K562 (cell line): ENCODE results near the gene ZAP70. TPM values are rescaled to one million over a fixed set of nuclear protein-coding genes. Genes with fewer than 3 reads are reported as not detected.

Experiments used
- ATAC-seq: fragments of 200-7000 bp; cut with Tn5 transposase; 3 replicates; pipeline ENCODE4 v1.9.1; 2020; ENCODE audit warnings: moderate library complexity
- BruUV-seq: library from RNA; stranded (reverse); fragments of 400-500 nt; replicated peaks from 2 replicates; lab custom pipeline; 2021; lab: Mats Ljungman, UMichigan
- CTCF ChIA-PET: fragments of 300-600 bp; formaldehyde crosslinking; extraction: SDS; loops from one replicate; lab custom pipeline; 2021; ENCODE audit warnings: low intra/inter-chr PET ratio; lab: Yijun Ruan, JAX
- POLR2A ChIA-PET: fragments of 300-600, 350-650 bp; sonication (Branson Sonifier 250); formaldehyde crosslinking; extraction: SDS; loops from one replicate; lab custom pipeline; 2021; ENCODE audit warnings: antibody characterized with exemption, inconsistent platforms; lab: Yijun Ruan, JAX
- DNase-seq, 4 experiments: peaks; one replicate each; pipeline versions ENCODE4 v3.0.0 to v3.0.0-alpha.2; 2011 to 2018; ENCODE audit warnings: low spot score in 3 of 4, mixed read lengths in 3 of 4; ENCODE audit errors: extremely low read depth in 1 of 4
- FAIRE-seq: peaks from 2 replicates; lab custom pipeline; 2011; peaks lifted over from hg19 to GRCh38; lab: Jason Lieb, UNC
- H2AFZ ChIP-seq: 2 replicates; pipeline ENCODE4 v1.6.0; 2011; ENCODE audit warnings: low read depth, low read length, control low read depth, inconsistent platforms
- H3K27ac ChIP-seq: fragments of 200-600 bp; 3 replicates; pipeline ENCODE4 v1.8.0; 2011; ENCODE audit warnings: low read depth, mild to moderate bottlenecking, control low read depth, inconsistent platforms, low read length, moderate library complexity, mixed read lengths; ENCODE audit errors: extremely low read depth
- H3K27me3 ChIP-seq, 2 experiments: fragments of 300-600 bp in 1 of 2; 2 replicates in 1 of 2; 3 replicates in 1 of 2; pipeline versions ENCODE4 v1.6.0 to v1.8.0; 2011; ENCODE audit warnings: inconsistent platforms in 2 of 2, low read length in 2 of 2, mild to moderate bottlenecking in 1 of 2, mixed read lengths in 1 of 2, moderate library complexity in 1 of 2; ENCODE audit not compliant: control insufficient read depth in 2 of 2, insufficient read depth in 2 of 2
- H3K36me3 ChIP-seq: fragments of 300-600 bp; 3 replicates; pipeline ENCODE4 v1.8.0; 2011; ENCODE audit warnings: mild to moderate bottlenecking, low read length, inconsistent platforms; ENCODE audit not compliant: control insufficient read depth, insufficient read depth
- H3K4me1 ChIP-seq, 2 experiments: fragments of 200-600 bp in 1 of 2; replicated peaks in 1 of 2; 2 replicates in 1 of 2; 3 replicates in 1 of 2; pipeline versions ENCODE4 v1.5.1 to v1.8.0; 2011; ENCODE audit warnings: inconsistent platforms in 2 of 2, low read length in 2 of 2, mild to moderate bottlenecking in 1 of 2, mixed read lengths in 1 of 2, moderate library complexity in 1 of 2; ENCODE audit not compliant: control insufficient read depth in 2 of 2, insufficient read depth in 2 of 2
- H3K4me2 ChIP-seq: 2 replicates; pipeline ENCODE4 v1.6.1; 2011; ENCODE audit warnings: low read length, control low read depth, inconsistent platforms, mixed read lengths; ENCODE audit not compliant: insufficient read depth
- H3K4me3 ChIP-seq: fragments of 200-600 bp; sonication (generic), shearing (Covaris generic); 2 replicates; pipeline ENCODE4 v1.5.1; 2016; ENCODE audit warnings: control low read depth, inconsistent platforms
- H3K79me2 ChIP-seq: fragments of 200-600 bp; 3 replicates; pipeline ENCODE4 v1.8.0; 2011; ENCODE audit warnings: low read length, inconsistent platforms; ENCODE audit not compliant: control insufficient read depth, insufficient read depth
- H3K9ac ChIP-seq, 2 experiments: 2 replicates each; pipeline versions ENCODE4 v1.6.0 to v1.6.1; 2011; ENCODE audit warnings: low read depth in 2 of 2, low read length in 2 of 2, control low read depth in 1 of 2, inconsistent platforms in 1 of 2, mild to moderate bottlenecking in 1 of 2, mixed read lengths in 1 of 2; ENCODE audit not compliant: insufficient read depth in 1 of 2
- H3K9me1 ChIP-seq: one replicate; pipeline ENCODE4 v1.6.0; 2011; ENCODE audit warnings: inconsistent platforms, mild to moderate bottlenecking, low read length, moderate library complexity; ENCODE audit not compliant: control insufficient read depth, insufficient read depth
- H3K9me3 ChIP-seq: replicated peaks from 2 replicates; pipeline ENCODE4 v1.5.1; 2011; ENCODE audit warnings: low read depth, low read length, inconsistent platforms; ENCODE audit not compliant: control insufficient read depth, insufficient read depth
- H4K20me1 ChIP-seq: replicated peaks from 2 replicates; pipeline ENCODE4 v1.6.1; 2011; ENCODE audit warnings: low read length, inconsistent platforms, mixed read lengths; ENCODE audit not compliant: control insufficient read depth, insufficient read depth
- ZFP36 ChIP-seq: fragments of 150-350 bp; IDR thresholded peaks from 2 replicates; pipeline ENCODE4 v1.6.1; 2018; ENCODE audit warnings: low read length, low read depth; ENCODE audit not compliant: partially characterized antibody
- WGBS: fragments of 100-300 bp; shearing (Covaris generic); methylation state at CpG from one replicate; pipeline ENCODE4 v1.1.6; 2016; ENCODE audit warnings: low coverage, mixed read lengths; ENCODE audit not compliant: insufficient coverage; ENCODE audit errors: missing lambda C conversion rate; 5-methylcytosine and 5-hydroxymethylcytosine counted together
- in situ Hi-C: fragments of 300-500 bp; cut with MboI; formaldehyde crosslinking; loops from 4 replicates; pipeline ENCODE4 v1.15.0; 2018; ENCODE audit warnings: inconsistent platforms, mixed read lengths
- intact Hi-C: fragments of 100-400 bp; cut with micrococcal nuclease; formaldehyde crosslinking; loops from 2 replicates; pipeline ENCODE4 v1.14.2; 2022
- polyA plus RNA-seq, 8 experiments: library from polyadenylated mRNA; depleted of rRNA in 4 of 8; stranded (reverse) in 5 of 8; unstranded in 3 of 8; fragments of >200 nt; fragmentation: Nextera tagmentation in 2 of 8; fragmentation: Illumina TruSeq in 1 of 8; extraction: Ambion mirVana in 2 of 8; extraction: Trizol in 1 of 8; gene quantifications; 2 replicates each; pipeline versions ENCODE4 v1.2.1 to v1.2.3, GENCODE V29; 2011 to 2014; ENCODE audit warnings: inconsistent platforms in 1 of 8, missing spikeins in 1 of 8
- total RNA-seq, 7 experiments: library from RNA; depleted of rRNA in 6 of 7; stranded (reverse); fragments of >200 nt in 6 of 7; fragmentation: Illumina TruSeq in 2 of 7; extraction: Trizol in 2 of 7; gene quantifications; 2 replicates each; pipeline versions ENCODE4 v1.2.1 to v1.2.3, GENCODE V29; 2011 to 2021; ENCODE audit warnings: low replicate concordance in 1 of 7
- TF ChIP-seq, protein P1 (sequence below): IDR thresholded peaks from 3 replicates; pipeline ENCODE4 v1.6.1; 2011; ENCODE audit warnings: borderline replicate concordance, mild to moderate bottlenecking, moderate library complexity; ENCODE audit not compliant: insufficient read length; ENCODE audit errors: extremely low read depth

Gene ZAP70
- total and polyA plus RNA-seq, 9 of the 15 experiments (the other 6 are each of a cell fraction or from before 2014, with no cell fraction given) = 0.06 to 0.80 (median 0.21) TPM; not detected in 1

DNA sequence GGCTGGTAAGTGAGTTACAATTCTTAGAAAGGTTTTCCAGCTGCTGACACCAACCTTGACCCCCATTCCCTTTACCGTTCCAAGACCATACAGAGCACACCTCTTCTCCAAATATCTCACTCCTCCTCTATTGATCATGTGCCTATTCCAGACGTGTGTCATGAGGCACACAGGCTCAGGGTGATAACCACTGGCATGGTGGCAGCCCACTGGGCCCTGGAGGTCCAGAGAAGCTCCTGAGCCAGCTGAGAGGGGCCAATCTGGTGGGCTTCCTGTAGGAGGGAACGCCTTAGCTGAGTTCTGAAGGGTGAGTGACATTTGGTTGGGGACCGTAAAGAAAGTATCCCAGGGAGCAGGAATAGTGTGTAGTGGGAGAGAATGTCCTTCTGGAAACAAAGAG is 28.3 kb downstream of the ZAP70 start:
- no peak overlapping the region for H3K9ac ChIP-seq
- peak overlapping the region; percentile 36; the same call in 1 of the 2 replicates for H2AFZ ChIP-seq
- no peaks in the 10 kb centered on the region for H3K36me3 ChIP-seq
- H3K4me2 ChIP-seq = no peak overlapping the region
- no peaks in the 10 kb centered on the region for H3K79me2 ChIP-seq
- TF ChIP-seq, protein P1, sequence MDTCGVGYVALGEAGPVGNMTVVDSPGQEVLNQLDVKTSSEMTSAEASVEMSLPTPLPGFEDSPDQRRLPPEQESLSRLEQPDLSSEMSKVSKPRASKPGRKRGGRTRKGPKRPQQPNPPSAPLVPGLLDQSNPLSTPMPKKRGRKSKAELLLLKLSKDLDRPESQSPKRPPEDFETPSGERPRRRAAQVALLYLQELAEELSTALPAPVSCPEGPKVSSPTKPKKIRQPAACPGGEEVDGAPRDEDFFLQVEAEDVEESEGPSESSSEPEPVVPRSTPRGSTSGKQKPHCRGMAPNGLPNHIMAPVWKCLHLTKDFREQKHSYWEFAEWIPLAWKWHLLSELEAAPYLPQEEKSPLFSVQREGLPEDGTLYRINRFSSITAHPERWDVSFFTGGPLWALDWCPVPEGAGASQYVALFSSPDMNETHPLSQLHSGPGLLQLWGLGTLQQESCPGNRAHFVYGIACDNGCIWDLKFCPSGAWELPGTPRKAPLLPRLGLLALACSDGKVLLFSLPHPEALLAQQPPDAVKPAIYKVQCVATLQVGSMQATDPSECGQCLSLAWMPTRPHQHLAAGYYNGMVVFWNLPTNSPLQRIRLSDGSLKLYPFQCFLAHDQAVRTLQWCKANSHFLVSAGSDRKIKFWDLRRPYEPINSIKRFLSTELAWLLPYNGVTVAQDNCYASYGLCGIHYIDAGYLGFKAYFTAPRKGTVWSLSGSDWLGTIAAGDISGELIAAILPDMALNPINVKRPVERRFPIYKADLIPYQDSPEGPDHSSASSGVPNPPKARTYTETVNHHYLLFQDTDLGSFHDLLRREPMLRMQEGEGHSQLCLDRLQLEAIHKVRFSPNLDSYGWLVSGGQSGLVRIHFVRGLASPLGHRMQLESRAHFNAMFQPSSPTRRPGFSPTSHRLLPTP = no peak
- peak; percentile 75 for TF ChIP-seq ZFP36
- intact Hi-C loops (loop anchor here (10.0 kb wide), 2 partner anchors 147 to 643 kb away; no protein-coding TSS in a partner anchor), in situ Hi-C loops (no loop called here)
- ATAC-seq = no peak
- no peak overlapping the region for H3K27ac ChIP-seq
- peaks cover 8 to 30% of the 10 kb centered on the region in 2 experiments; a peak in 3 of 5 replicates for H3K27me3 ChIP-seq
- no TSS peak for BruUV-seq
- H3K4me1 ChIP-seq = peaks cover 10 to 16% of the 10 kb centered on the region in 2 experiments; a peak in 4 of 5 replicates
- CTCF ChIA-PET = no interaction called here
- H3K4me3 ChIP-seq = no peak overlapping the region
- 61% methylated on average over 4 of the region's 4 CpGs for WGBS
- H3K9me3 ChIP-seq = no peaks in the 10 kb centered on the region
- POLR2A ChIA-PET = interaction anchor here (1.5 kb wide), 1 partner anchor 32 kb away, joined by 3 read pairs; no protein-coding TSS in a partner anchor
- no peak for FAIRE-seq
- no peaks in the 10 kb centered on the region for H3K9me1 ChIP-seq
- no peaks in the 10 kb centered on the region for H4K20me1 ChIP-seq
- DNase-seq = no peak
